Thyroid gland (tissue), 4 donors: ENCODE measurements around the gene SLC6A1.

ENCODE experiments used
- CTCF ChIP-seq, 6 experiments: fragments of 200-600 bp in 3 of 6; fragments of 450-650 bp in 3 of 6; sonication (generic) in 3 of 6; IDR thresholded peaks; one replicate each; pipeline ENCODE4 v1.5.1; 2016 to 2019; ENCODE audit warnings: antibody characterized with exemption in 6 of 6, mild to moderate bottlenecking in 2 of 6, inconsistent platforms in 1 of 6, moderate library complexity in 1 of 6
- POLR2A ChIP-seq, 2 donors: fragments of 450-650 bp; IDR thresholded peaks; one replicate each; pipeline ENCODE4 v1.6.1; 2017; ENCODE audit warnings: antibody characterized with exemption in 2 of 2, mild to moderate bottlenecking in 2 of 2, moderate library complexity in 1 of 2

GRCh38 chr3:11004563-11004962 lies 12.0 kb downstream of the SLC6A1 start:
- no peak for TF ChIP-seq CTCF (IDR thresholded peaks at IDR 0.05)
- TF ChIP-seq POLR2A (IDR thresholded peaks at IDR 0.05): no peak
